HAP-1 (cell line): ENCODE results near the gene NFAM1.

Source experiments
- DNase-seq, 2 experiments: peaks; one replicate each; pipeline ENCODE4 v3.0.0-alpha.2; 2016 to 2020; ENCODE audit warnings: low spot score in 2 of 2
- H3K27me3 ChIP-seq: fragments of 250-450 bp; sonication (Bioruptor Pico); 2 replicates; pipeline ENCODE4 v1.5.1; 2020; ENCODE audit warnings: low read depth, mild to moderate bottlenecking, moderate library complexity
- H3K36me3 ChIP-seq: fragments of 250-450 bp; sonication (Bioruptor Pico); replicated peaks from 2 replicates; pipeline ENCODE4 v1.5.1; 2020; ENCODE audit warnings: mild to moderate bottlenecking
- H3K4me1 ChIP-seq: fragments of 250-450 bp; sonication (Bioruptor Pico); 2 replicates; pipeline ENCODE4 v1.5.1; 2020; ENCODE audit warnings: mild to moderate bottlenecking
- H3K4me3 ChIP-seq: fragments of 250-450 bp; sonication (Bioruptor Pico); 2 replicates; pipeline ENCODE4 v1.5.1; 2020; ENCODE audit warnings: mild to moderate bottlenecking, moderate library complexity
- H3K9me3 ChIP-seq: fragments of 250-450 bp; sonication (Bioruptor Pico); 2 replicates; pipeline ENCODE4 v1.5.1; 2020; ENCODE audit warnings: mild to moderate bottlenecking, moderate library complexity
- in situ Hi-C: fragments of 300-500 bp; cut with MboI; formaldehyde crosslinking; loops from 3 replicates; pipeline ENCODE4 v1.14.3; 2020; ENCODE audit warnings: low sequenced_read_pairs, inconsistent platforms, mixed read lengths

Gene NFAM1

DNA sequence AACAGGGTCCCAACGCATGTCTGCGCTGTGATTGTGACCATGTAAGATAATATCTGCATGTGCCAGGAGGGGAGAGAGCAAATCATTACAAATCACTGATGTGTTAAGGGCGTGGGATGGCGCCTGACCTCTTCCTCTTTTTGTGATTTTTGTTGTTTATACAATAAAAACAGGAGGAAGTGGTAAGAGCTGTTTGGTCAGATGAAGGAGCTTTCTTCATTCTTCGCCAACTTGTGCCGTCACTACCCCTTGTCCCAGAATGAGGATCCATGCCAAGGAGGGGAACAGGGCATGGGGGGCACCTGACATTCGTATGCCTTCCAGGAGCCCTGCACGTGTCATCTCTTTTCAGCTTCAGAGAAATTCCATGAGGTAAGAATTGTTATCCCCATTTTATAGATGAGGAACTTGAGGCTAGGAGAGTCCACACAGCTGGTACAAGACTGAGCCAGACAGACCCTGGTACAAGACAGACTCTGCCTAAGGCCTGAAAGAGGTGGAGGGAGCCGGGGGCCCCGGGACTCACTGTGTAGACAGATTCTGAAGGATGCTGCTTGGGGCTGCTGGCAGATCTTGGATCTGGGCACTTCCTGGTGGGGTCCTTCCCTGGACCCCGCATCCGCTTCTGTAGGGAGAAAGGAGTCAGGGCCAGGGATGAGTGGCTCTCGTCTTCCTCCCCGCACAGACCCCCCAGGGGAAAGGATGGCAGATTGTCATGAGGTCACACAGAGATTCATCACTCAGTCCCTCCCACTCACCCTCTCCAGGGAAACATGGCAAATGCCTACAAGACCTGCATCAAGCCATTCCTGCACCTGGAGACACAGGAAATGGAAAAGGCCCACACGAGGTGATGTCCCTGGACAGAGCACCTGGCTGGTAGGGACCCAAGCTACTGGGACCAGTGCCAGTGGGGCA, 34.6 kb downstream of the NFAM1 start:
- Histone ChIP-seq H3K27me3 (no peaks in the 10 kb centered on the region), H3K4me1 (peaks cover 8% of the 10 kb centered on the region), H3K4me3 (no peak overlapping the region), H3K36me3 (no peaks in the 10 kb centered on the region), H3K9me3 (no peaks in the 10 kb centered on the region)
- in situ Hi-C loops: no loop called here
- no peak for DNase-seq

DNA sequence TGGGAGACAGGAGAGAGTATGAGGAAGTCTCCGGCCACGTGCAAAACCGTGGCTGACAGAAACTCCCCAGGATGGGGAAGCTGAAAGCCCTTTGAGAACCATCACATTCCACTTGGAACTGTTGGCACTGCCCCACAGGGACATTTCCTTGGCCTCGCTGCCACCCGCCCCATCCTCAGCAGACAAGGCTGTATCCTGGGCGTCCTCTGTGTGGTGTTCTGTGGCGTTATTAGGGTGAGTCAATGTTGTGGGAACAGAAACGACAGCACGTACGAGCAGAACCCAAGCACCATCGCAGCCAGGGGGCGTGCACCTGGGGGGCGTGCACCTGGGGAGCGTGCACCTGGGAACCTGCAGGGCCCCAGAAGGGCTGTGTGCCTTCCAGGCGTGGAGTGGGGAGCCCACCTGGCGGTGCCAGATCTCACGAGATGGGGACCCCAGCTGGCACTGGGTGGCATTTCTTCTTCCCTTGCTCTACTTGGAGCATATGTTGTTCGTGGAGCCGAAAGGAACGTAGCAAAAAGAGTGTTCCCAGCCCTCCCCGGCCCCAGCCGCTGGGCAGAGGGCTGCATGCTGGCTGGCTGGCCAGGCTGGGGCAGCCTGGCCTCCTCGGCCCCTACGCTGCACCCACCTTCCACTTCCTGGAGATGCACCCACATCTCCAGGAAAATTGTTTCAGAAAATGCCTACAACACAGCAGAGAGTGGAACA, 35.4 kb downstream of the NFAM1 start:
- no peaks in the 10 kb centered on the region for H3K36me3 ChIP-seq
- H3K4me1 ChIP-seq: peaks cover 8% of the 10 kb centered on the region
- no peaks in the 10 kb centered on the region for H3K9me3 ChIP-seq
- H3K4me3 ChIP-seq: no peak overlapping the region
- H3K27me3 ChIP-seq: no peaks in the 10 kb centered on the region
- no peak for DNase-seq
- in situ Hi-C loops: no loop called here

- no peak for DNase-seq
- Histone ChIP-seq H3K4me3 (no peak overlapping the region), H3K4me1 (no peaks in the 10 kb centered on the region), H3K27me3 (no peaks in the 10 kb centered on the region), H3K36me3 (no peaks in the 10 kb centered on the region), H3K9me3 (no peaks in the 10 kb centered on the region)
- in situ Hi-C loops: no loop called here
Measured at GRCh38 chr22:42389143-42389542, 43.1 kb downstream of the NFAM1 start.

GRCh38 chr22:42388130-42388797, 43.9 kb downstream of the NFAM1 start:
- Histone ChIP-seq H3K36me3 (no peaks in the 10 kb centered on the region), H3K27me3 (no peaks in the 10 kb centered on the region), H3K9me3 (no peaks in the 10 kb centered on the region), H3K4me1 (no peaks in the 10 kb centered on the region), H3K4me3 (no peak overlapping the region)
- in situ Hi-C loops: no loop called here
- peak in 1 of 2 experiments; percentile 47 for DNase-seq

DNA sequence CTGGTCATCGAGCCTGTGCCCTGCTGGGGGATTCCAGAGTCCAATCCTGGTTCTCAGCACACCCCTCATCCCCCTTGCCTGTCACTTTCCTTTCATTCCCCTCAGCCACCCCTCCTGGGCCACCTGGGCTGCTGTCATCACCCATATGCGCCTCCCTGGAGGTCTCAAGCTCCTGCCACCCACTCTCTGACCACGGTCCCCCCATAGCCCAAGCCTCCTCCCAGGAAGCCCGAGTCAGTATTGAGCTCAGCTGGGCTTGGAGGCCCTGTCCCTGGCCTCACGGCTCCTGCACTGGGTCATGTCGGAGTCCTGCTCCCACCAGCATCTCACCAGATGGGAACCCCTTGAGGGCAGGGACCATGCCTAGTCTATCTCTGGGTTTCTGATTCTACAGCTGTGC, 44.6 kb downstream of the NFAM1 start:
- no peak for DNase-seq
- Histone ChIP-seq H3K4me1 (no peaks in the 10 kb centered on the region), H3K36me3 (no peaks in the 10 kb centered on the region), H3K9me3 (no peaks in the 10 kb centered on the region), H3K27me3 (no peaks in the 10 kb centered on the region), H3K4me3 (no peak overlapping the region)
- in situ Hi-C loops: no loop called here

- no peak for DNase-seq
- Histone ChIP-seq H3K27me3 (no peaks in the 10 kb centered on the region), H3K9me3 (no peaks in the 10 kb centered on the region), H3K36me3 (no peaks in the 10 kb centered on the region), H3K4me1 (no peaks in the 10 kb centered on the region), H3K4me3 (no peak overlapping the region)
- in situ Hi-C loops: no loop called here
Measured at GRCh38 chr22:42385696-42386095, 46.5 kb downstream of the NFAM1 start.

DNA sequence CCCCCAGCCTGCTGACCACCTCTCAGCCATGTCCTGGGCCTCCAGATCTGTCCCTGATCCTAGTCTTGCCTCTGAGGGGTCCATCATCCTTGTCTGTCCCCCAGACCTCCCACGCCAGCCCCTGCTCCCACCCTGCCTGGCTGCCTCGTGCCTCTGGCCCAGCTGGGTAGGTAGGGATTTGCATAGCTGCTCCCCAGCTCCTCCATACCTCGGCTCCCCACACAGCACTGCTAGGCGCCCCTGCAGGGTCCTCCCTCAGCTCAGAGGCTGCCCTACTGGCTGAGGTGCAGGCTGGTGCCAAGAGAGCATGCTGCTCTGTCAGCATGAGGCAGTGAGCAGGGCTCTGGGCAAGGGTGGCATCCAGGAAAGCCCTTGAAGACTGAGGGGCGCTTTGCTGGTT, 47.7 kb downstream of the NFAM1 start:
- no peaks in the 10 kb centered on the region for H3K36me3 ChIP-seq
- no peaks in the 10 kb centered on the region; the same call in 1 of the 2 replicates for H3K4me1 ChIP-seq
- in situ Hi-C loops: no loop called here
- H3K9me3 ChIP-seq: no peaks in the 10 kb centered on the region
- H3K27me3 ChIP-seq: no peaks in the 10 kb centered on the region
- no peak overlapping the region for H3K4me3 ChIP-seq
- no peak for DNase-seq

- Histone ChIP-seq H3K27me3 (no peaks in the 10 kb centered on the region), H3K4me1 (no peaks in the 10 kb centered on the region; the same call in 1 of the 2 replicates), H3K4me3 (no peak overlapping the region), H3K9me3 (no peaks in the 10 kb centered on the region), H3K36me3 (no peaks in the 10 kb centered on the region)
- no peak for DNase-seq
- in situ Hi-C loops: no loop called here
Measured at GRCh38 chr22:42383851-42384417, 48.3 kb downstream of the NFAM1 start.

- no peaks in the 10 kb centered on the region for H3K27me3 ChIP-seq
- in situ Hi-C loops: no loop called here
- no peak for DNase-seq
- no peak overlapping the region for H3K4me3 ChIP-seq
- H3K4me1 ChIP-seq: no peaks in the 10 kb centered on the region; the same call in 1 of the 2 replicates
- H3K36me3 ChIP-seq: no peaks in the 10 kb centered on the region
- H3K9me3 ChIP-seq: no peaks in the 10 kb centered on the region
Measured at GRCh38 chr22:42383287-42383686, 48.9 kb downstream of the NFAM1 start.

DNA sequence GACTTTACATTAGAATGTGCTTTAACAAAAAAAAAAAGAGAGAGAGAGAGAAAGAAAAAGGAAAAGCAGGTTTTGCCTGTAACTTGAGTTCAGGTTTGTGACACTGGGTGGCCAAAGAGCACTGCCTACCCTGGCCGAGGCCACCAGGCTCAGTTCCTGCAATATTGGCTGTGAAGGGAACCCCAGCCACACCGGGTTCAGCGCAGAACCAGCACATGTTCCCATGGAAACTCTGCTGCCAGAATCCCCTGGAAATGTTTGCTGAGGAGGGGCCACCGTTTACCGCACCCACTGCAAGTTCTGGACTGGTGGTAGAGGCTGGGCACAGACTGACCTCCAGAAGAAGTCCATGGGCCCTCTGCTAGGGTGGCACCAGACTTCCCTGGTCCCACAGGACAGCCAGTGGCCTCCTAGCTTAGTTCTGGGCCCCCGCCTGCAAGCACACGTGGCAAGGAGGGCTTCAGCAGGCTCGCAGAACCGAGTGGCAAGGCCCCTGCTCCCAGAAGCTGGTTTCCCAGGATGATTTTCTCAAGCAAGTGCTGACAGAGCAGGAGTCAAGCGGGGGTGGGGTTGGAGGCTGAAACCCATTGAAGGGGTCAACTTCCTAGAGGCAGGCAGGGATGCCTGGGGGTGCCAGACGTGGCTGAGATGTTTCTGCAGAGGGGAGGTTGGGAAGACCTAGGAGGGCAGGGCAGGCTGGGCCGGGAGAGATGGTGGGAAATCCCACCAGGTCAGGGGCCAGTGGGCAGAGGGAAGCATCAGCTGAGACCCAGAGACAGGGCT, 51.2 kb downstream of the NFAM1 start:
- H3K4me1 ChIP-seq: peaks cover 10% of the 10 kb centered on the region
- H3K9me3 ChIP-seq: no peaks in the 10 kb centered on the region
- DNase-seq: no peak
- H3K4me3 ChIP-seq: no peak overlapping the region
- no peaks in the 10 kb centered on the region for H3K36me3 ChIP-seq
- in situ Hi-C loops: no loop called here
- H3K27me3 ChIP-seq: no peaks in the 10 kb centered on the region

DNA sequence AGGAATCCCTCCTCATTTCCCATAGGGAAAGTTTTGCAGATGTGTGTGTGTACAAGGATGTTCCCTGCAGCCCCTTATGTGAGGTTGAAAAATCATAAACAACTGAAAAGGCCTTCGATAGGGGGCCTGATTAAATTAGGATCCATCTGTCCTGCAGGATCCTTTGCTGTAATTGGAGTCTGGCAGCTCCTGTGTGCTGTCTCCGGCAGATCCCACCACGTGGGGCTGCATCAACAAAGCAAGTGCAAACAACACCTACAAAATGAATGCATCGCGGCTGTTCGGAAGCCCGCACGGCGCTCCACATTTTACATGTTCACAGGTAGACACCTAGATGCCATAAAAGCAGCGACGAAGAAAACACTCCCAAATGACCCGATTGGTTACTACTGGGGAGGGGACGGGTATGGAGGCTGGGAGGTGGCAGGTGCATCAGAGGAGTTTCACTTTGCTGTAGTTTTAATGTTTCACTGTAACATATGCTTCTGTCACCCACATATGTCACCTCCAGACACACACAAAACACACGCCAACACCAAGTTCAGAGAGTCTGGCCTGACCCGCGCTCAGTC, 52.2 kb downstream of the NFAM1 start:
- no peak for DNase-seq
- H3K9me3 ChIP-seq: no peaks in the 10 kb centered on the region
- no peaks in the 10 kb centered on the region for H3K27me3 ChIP-seq
- H3K4me3 ChIP-seq: no peak overlapping the region
- H3K4me1 ChIP-seq: peaks cover 12% of the 10 kb centered on the region
- in situ Hi-C loops: no loop called here
- H3K36me3 ChIP-seq: no peaks in the 10 kb centered on the region

GRCh38 chr22:42376711-42377554, 55.3 kb downstream of the NFAM1 start:
- Histone ChIP-seq H3K36me3 (no peaks in the 10 kb centered on the region), H3K4me1 (peaks cover 20% of the 10 kb centered on the region), H3K9me3 (no peaks in the 10 kb centered on the region), H3K4me3 (no peak overlapping the region), H3K27me3 (no peaks in the 10 kb centered on the region)
- peak; percentile 57 to 83 for DNase-seq
- in situ Hi-C loops: no loop called here
